H1 (cell line): ENCODE data around the gene PTPRCAP. TPM values are rescaled to one million over a fixed set of nuclear protein-coding genes. Genes with fewer than 3 reads are reported as not detected.

Source experiments
- CTCF ChIA-PET: fragments of 300-600 bp; sonication (Branson Sonifier 250); formaldehyde crosslinking; loops from one replicate; lab custom pipeline; 2021; ENCODE audit not compliant: partially characterized antibody; lab: Charles Lee
- POLR2A ChIA-PET: fragments of 300-600 bp; sonication (Branson Sonifier 250); formaldehyde crosslinking; loops from one replicate; lab custom pipeline; 2021; ENCODE audit warnings: inconsistent platforms; ENCODE audit not compliant: partially characterized antibody; lab: Charles Lee
- DNase-seq, 2 experiments: peaks; one replicate each; pipeline versions ENCODE4 v3.0.0 to v3.0.0-alpha.2; 2010 to 2022; ENCODE audit warnings: low spot score in 2 of 2, low read depth in 1 of 2, mixed read lengths in 1 of 2
- FAIRE-seq: peaks from 2 replicates; lab custom pipeline; 2011; peaks lifted over from hg19 to GRCh38; lab: Jason Lieb, UNC
- H2AFZ ChIP-seq: 2 replicates; pipeline ENCODE4 v1.8.1; 2012; ENCODE audit warnings: low read length, inconsistent platforms
- H2AK5ac ChIP-seq: 2 replicates; pipeline ENCODE4 v1.6.1; 2013; ENCODE audit warnings: low read depth, low read length
- H2BK120ac ChIP-seq: replicated peaks from 2 replicates; pipeline ENCODE3; 2013; ENCODE audit warnings: low read depth, low read length, inconsistent platforms
- H2BK12ac ChIP-seq: 2 replicates; pipeline ENCODE4 v1.6.1; 2013; ENCODE audit warnings: low read depth, low read length
- H2BK15ac ChIP-seq: 2 replicates; pipeline ENCODE4 v1.6.1; 2013; ENCODE audit warnings: low read length
- H2BK20ac ChIP-seq: 2 replicates; pipeline ENCODE4 v1.6.1; 2013; ENCODE audit warnings: low read length
- H2BK5ac ChIP-seq: 2 replicates; pipeline ENCODE4 v1.6.1; 2013; ENCODE audit warnings: low read depth, low read length
- H3K14ac ChIP-seq: 2 replicates; pipeline ENCODE4 v1.6.1; 2013; ENCODE audit warnings: inconsistent platforms; ENCODE audit not compliant: insufficient read length
- H3K18ac ChIP-seq: 2 replicates; pipeline ENCODE4 v1.6.1; 2013; ENCODE audit warnings: low read length; ENCODE audit errors: extremely low read depth
- H3K23ac ChIP-seq: 2 replicates; pipeline ENCODE4 v1.6.1; 2013; ENCODE audit warnings: inconsistent platforms; ENCODE audit not compliant: insufficient read length
- H3K23me2 ChIP-seq: 2 replicates; pipeline ENCODE4 v1.6.1; 2013; ENCODE audit warnings: low read depth, low read length
- H3K27ac ChIP-seq: 2 replicates; pipeline ENCODE4 v1.6.1; 2011; ENCODE audit warnings: low read depth, low read length, inconsistent platforms
- H3K27me3 ChIP-seq, 4 experiments: replicated peaks in 1 of 4; 1 replicate in 1 of 4; 2 replicates in 3 of 4; pipeline versions ENCODE4 v1.6.1 to v1.8.1; 2011 to 2013; ENCODE audit warnings: low read length in 3 of 4, mild to moderate bottlenecking in 3 of 4, inconsistent platforms in 2 of 4, mixed read lengths in 2 of 4, moderate library complexity in 1 of 4; ENCODE audit not compliant: control insufficient read depth in 3 of 4, insufficient read depth in 3 of 4; ENCODE audit errors: extremely low read depth in 1 of 4
- H3K36me3 ChIP-seq, 4 experiments: 2 replicates each; pipeline versions ENCODE4 v1.6.1 to v1.8.1; 2011 to 2013; ENCODE audit warnings: mild to moderate bottlenecking in 4 of 4, low read length in 3 of 4, moderate library complexity in 2 of 4, control low read depth in 1 of 4, inconsistent platforms in 1 of 4; ENCODE audit not compliant: insufficient read depth in 4 of 4, control insufficient read depth in 2 of 4
- H3K4ac ChIP-seq: replicated peaks from 2 replicates; pipeline ENCODE3; 2013; ENCODE audit warnings: low read length, low read depth, mixed read lengths, inconsistent platforms; ENCODE audit not compliant: insufficient read length
- H3K4me1 ChIP-seq, 4 experiments: replicated peaks in 1 of 4; 1 replicate in 1 of 4; 2 replicates in 3 of 4; pipeline versions ENCODE4 v1.6.1 to v1.8.1; 2011 to 2013; ENCODE audit warnings: low read length in 3 of 4, inconsistent platforms in 2 of 4, mixed read lengths in 1 of 4; ENCODE audit not compliant: insufficient read depth in 4 of 4, control insufficient read depth in 3 of 4
- H3K4me2 ChIP-seq, 2 experiments: 2 replicates each; pipeline versions ENCODE4 v1.6.1 to v1.8.1; 2011 to 2013; ENCODE audit warnings: low read depth in 2 of 2, low read length in 2 of 2, control low read depth in 1 of 2, inconsistent platforms in 1 of 2, mild to moderate bottlenecking in 1 of 2; ENCODE audit not compliant: insufficient read depth in 1 of 2
- H3K4me3 ChIP-seq, 4 experiments: fragments of 200-600, 300-600 bp in 1 of 4; sonication (generic), shearing (Covaris generic), sonication (Bioruptor Twin) in 1 of 4; 2 replicates each; pipeline versions ENCODE4 v1.5.1 to v1.8.1; 2011 to 2016; ENCODE audit warnings: low read length in 4 of 4, low read depth in 3 of 4, control low read depth in 2 of 4, inconsistent platforms in 2 of 4, mild to moderate bottlenecking in 2 of 4, mixed read lengths in 1 of 4, moderate library complexity in 1 of 4; ENCODE audit not compliant: insufficient read depth in 2 of 4; ENCODE audit errors: extremely low read depth in 1 of 4
- H3K56ac ChIP-seq: replicated peaks from 2 replicates; pipeline ENCODE3; 2013; ENCODE audit warnings: low read depth, mild to moderate bottlenecking, mixed read lengths, low read length, inconsistent platforms; ENCODE audit not compliant: insufficient read length
- H3K79me1 ChIP-seq: 2 replicates; pipeline ENCODE4 v1.6.1; 2013; ENCODE audit warnings: low read depth, low read length, control low read depth
- H3K79me2 ChIP-seq, 2 experiments: 2 replicates each; pipeline versions ENCODE4 v1.6.1 to v1.8.1; 2012 to 2013; ENCODE audit warnings: low read length in 2 of 2, mild to moderate bottlenecking in 2 of 2, inconsistent platforms in 1 of 2; ENCODE audit not compliant: insufficient read depth in 2 of 2, control insufficient read depth in 1 of 2
- H3K9ac ChIP-seq, 4 experiments: replicated peaks in 1 of 4; 1 replicate in 1 of 4; 2 replicates in 3 of 4; pipeline versions ENCODE4 v1.6.1 to v1.8.1; 2011 to 2013; ENCODE audit warnings: low read depth in 3 of 4, low read length in 3 of 4, control low read depth in 2 of 4, mild to moderate bottlenecking in 2 of 4, moderate library complexity in 2 of 4, inconsistent platforms in 1 of 4; ENCODE audit errors: extremely low read depth in 1 of 4
- H3K9me3 ChIP-seq, 2 experiments: 2 replicates each; pipeline versions ENCODE4 v1.6.1 to v1.8.1; 2012 to 2013; ENCODE audit warnings: mild to moderate bottlenecking in 2 of 2, moderate library complexity in 2 of 2, control low read depth in 1 of 2, inconsistent platforms in 1 of 2, low read depth in 1 of 2, low read length in 1 of 2, mixed read lengths in 1 of 2; ENCODE audit not compliant: insufficient read depth in 2 of 2
- H4K20me1 ChIP-seq, 2 experiments: replicated peaks in 1 of 2; 2 replicates each; pipeline versions ENCODE3 to v1.8.1; 2011 to 2013; ENCODE audit warnings: inconsistent platforms in 2 of 2, low read length in 2 of 2, mild to moderate bottlenecking in 1 of 2; ENCODE audit not compliant: insufficient read depth in 2 of 2, control insufficient read depth in 1 of 2
- H4K5ac ChIP-seq: 2 replicates; pipeline ENCODE4 v1.6.1; 2013; ENCODE audit warnings: low read length, low read depth, mixed read lengths, inconsistent platforms; ENCODE audit not compliant: insufficient read length
- H4K8ac ChIP-seq: 2 replicates; pipeline ENCODE4 v1.8.0; 2013; ENCODE audit warnings: mild to moderate bottlenecking, moderate library complexity, low read length, inconsistent platforms; ENCODE audit not compliant: insufficient read depth; ENCODE audit errors: extremely low read depth
- H4K91ac ChIP-seq: replicated peaks from 2 replicates; pipeline ENCODE3; 2013; ENCODE audit warnings: low read length, mixed read lengths, inconsistent platforms; ENCODE audit not compliant: insufficient read length
- BCL11A ChIP-seq, 2 experiments: IDR thresholded peaks; one replicate each; pipeline ENCODE4 v1.6.1; 2011; ENCODE audit warnings: low read depth in 2 of 2, low read length in 2 of 2, mild to moderate bottlenecking in 2 of 2
- NANOG ChIP-seq: IDR thresholded peaks from 2 replicates; pipeline ENCODE4 v1.6.1; 2011; ENCODE audit warnings: low read length, low read depth, mild to moderate bottlenecking, inconsistent platforms; ENCODE audit not compliant: insufficient read depth, poor library complexity, severe bottlenecking
- RFX5 ChIP-seq: IDR thresholded peaks from 2 replicates; pipeline ENCODE4 v1.6.1; 2011; ENCODE audit warnings: low read depth, low read length, improper control_type of control experiment, borderline replicate concordance
- SAP30 ChIP-seq: fragments of 300-600 bp; sonication (generic); IDR thresholded peaks from 2 replicates; pipeline ENCODE4 v1.7.1; 2012; ENCODE audit warnings: low read length, moderate library complexity, mild to moderate bottlenecking, inconsistent platforms; ENCODE audit not compliant: insufficient read depth, insufficient replicate concordance
- TAF7 ChIP-seq: optimal IDR thresholded peaks from 2 replicates; pipeline ENCODE3; 2011; ENCODE audit warnings: low read depth, mild to moderate bottlenecking, inconsistent platforms, low read length, moderate library complexity, borderline replicate concordance
- WGBS, 2 experiments: shearing (Covaris generic) in 1 of 2; methylation state at CpG; one replicate each; pipeline versions ENCODE4 v1.1.6 to v1.1.7; 2013 to 2015; ENCODE audit warnings: low lambda C conversion rate in 2 of 2, mixed read lengths in 2 of 2, inconsistent platforms in 1 of 2, low coverage in 1 of 2, missing lambda C conversion rate in 1 of 2; ENCODE audit not compliant: insufficient replicate concordance in 2 of 2, insufficient coverage in 1 of 2, insufficient read length in 1 of 2; ENCODE audit errors: extremely low coverage in 1 of 2, missing lambda C conversion rate in 1 of 2; 5-methylcytosine and 5-hydroxymethylcytosine counted together
- polyA plus RNA-seq, 7 experiments: library from polyadenylated mRNA; depleted of rRNA in 3 of 7; stranded (reverse) in 5 of 7; unstranded in 2 of 7; fragments of >200 nt in 5 of 7; fragments of 200-250 nt in 2 of 7; gene quantifications; 1 replicate in 5 of 7; 2 replicates in 1 of 7; 4 replicates in 1 of 7; pipeline versions ENCODE4 v1.2.1 to v1.2.3, GENCODE V29; 2011 to 2013; ENCODE audit warnings: missing spikeins in 2 of 7, mixed read lengths in 2 of 7
- total RNA-seq: library from RNA; stranded (reverse); fragmentation: NEBNext Ultra II Directional; extraction: Animal tissue kit (Norgen Biotek cat#: 25700); gene quantifications from 2 replicates; pipeline ENCODE4 v1.2.1, GENCODE V29; 2021
- TF ChIP-seq, protein P1 (sequence below): IDR thresholded peaks from 2 replicates; pipeline ENCODE4 v1.6.1; 2011; ENCODE audit warnings: low read depth, mild to moderate bottlenecking, low read length; ENCODE audit not compliant: insufficient read depth
- TF ChIP-seq, protein P2 (sequence below): IDR thresholded peaks from 2 replicates; pipeline ENCODE4 v1.6.1; 2011; ENCODE audit warnings: low read length, improper control_type of control experiment

PTPRCAP gene
- total and polyA plus RNA-seq, 2 of the 8 experiments (the other 6 are each of a cell fraction or from before 2014, with no cell fraction given), result 0.78 to 6.7 TPM

GRCh38 chr11:67400942-67401494 is 36.5 kb downstream of the PTPRCAP start:
- H2AK5ac ChIP-seq, result no peak overlapping the region
- peak overlapping the region; percentile 44 to 98 (median 73) for H3K4me3 ChIP-seq
- TF ChIP-seq, protein P1, sequence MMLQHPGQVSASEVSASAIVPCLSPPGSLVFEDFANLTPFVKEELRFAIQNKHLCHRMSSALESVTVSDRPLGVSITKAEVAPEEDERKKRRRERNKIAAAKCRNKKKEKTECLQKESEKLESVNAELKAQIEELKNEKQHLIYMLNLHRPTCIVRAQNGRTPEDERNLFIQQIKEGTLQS, result no peak
- TF ChIP-seq SAP30 (no peak), NANOG (no peak), BCL11A (IDR thresholded peaks at IDR 0.05; ENCODE audit: low read depth in 2 of 2, low read length in 2 of 2) (no peak), RFX5 (no peak), TAF7 (no peak)
- TF ChIP-seq, protein P2, sequence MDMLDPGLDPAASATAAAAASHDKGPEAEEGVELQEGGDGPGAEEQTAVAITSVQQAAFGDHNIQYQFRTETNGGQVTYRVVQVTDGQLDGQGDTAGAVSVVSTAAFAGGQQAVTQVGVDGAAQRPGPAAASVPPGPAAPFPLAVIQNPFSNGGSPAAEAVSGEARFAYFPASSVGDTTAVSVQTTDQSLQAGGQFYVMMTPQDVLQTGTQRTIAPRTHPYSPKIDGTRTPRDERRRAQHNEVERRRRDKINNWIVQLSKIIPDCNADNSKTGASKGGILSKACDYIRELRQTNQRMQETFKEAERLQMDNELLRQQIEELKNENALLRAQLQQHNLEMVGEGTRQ, result no peak
- H3K56ac ChIP-seq, result no peak overlapping the region
- peak overlapping the region; percentile 44 to 79 (median 60); a peak in 5 of 7 replicates for H3K9ac ChIP-seq
- ChIA-PET POLR2A (interaction anchor here (0.8 to 4.3 kb wide), 24 partner anchors 9 to 178 kb away, joined by 3 to 31 read pairs (median 4); partner anchors contain the start of genes PTPRCAP, RAD9A, RPS6KB2 and SSH3), CTCF (interaction anchor here (0.6 to 4.9 kb wide), 22 partner anchors 10 to 205 kb away, joined by 3 to 25 read pairs (median 6); partner anchors contain the start of genes POLD4, RAD9A and RPS6KB2)
- no peak overlapping the region for H4K91ac ChIP-seq
- peaks cover 0 to 11% (median 4%) of the 10 kb centered on the region in 4 experiments; a peak in 5 of 7 replicates for H3K4me1 ChIP-seq
- H3K14ac ChIP-seq, result no peak overlapping the region
- H3K27me3 ChIP-seq, result no peaks in the 10 kb centered on the region
- H4K5ac ChIP-seq, result no peak overlapping the region
- WGBS, 2 experiments, result 18% methylated on average over 27 of the region's 27 CpGs; no CpG with 5 or more reads in 1 of the 2 experiments
- peaks cover 4% of the 10 kb centered on the region; the same call in 1 of the 2 replicates for H3K23me2 ChIP-seq
- FAIRE-seq (no peak), DNase-seq (no peak)
- peaks cover 6 to 21% (median 18%) of the 10 kb centered on the region in 4 experiments; a peak in 6 of 8 replicates for H3K36me3 ChIP-seq
- H3K18ac ChIP-seq, result peak overlapping the region; percentile 56; the same call in 1 of the 2 replicates
- H2BK12ac ChIP-seq, result no peak overlapping the region
- peaks cover 0 to 13% of the 10 kb centered on the region in 2 experiments for H4K20me1 ChIP-seq
- H2BK5ac ChIP-seq, result peak overlapping the region; percentile 37; the same call in 1 of the 2 replicates
- H3K79me2 ChIP-seq, result peaks cover 0 to 10% of the 10 kb centered on the region in 2 experiments; a peak in 2 of 4 replicates
- H2BK120ac ChIP-seq, result no peak overlapping the region
- peak overlapping the region; percentile 86 for H3K4me2 ChIP-seq
- H3K23ac ChIP-seq, result no peak overlapping the region
- peak overlapping the region; percentile 38 for H3K4ac ChIP-seq
- H3K27ac ChIP-seq, result peak overlapping the region; percentile 79; the same call in 1 of the 2 replicates
- H3K9me3 ChIP-seq, result no peaks in the 10 kb centered on the region
- H3K79me1 ChIP-seq, result peaks cover 3% of the 10 kb centered on the region
- no peak overlapping the region; the same call in 1 of the 2 replicates for H4K8ac ChIP-seq
- H2BK15ac ChIP-seq, result no peak overlapping the region; the same call in 1 of the 2 replicates
- H2BK20ac ChIP-seq, result no peak overlapping the region
- no peak overlapping the region for H2AFZ ChIP-seq
